ENCODE data around the gene TSPO. TPM values are rescaled to one million over a fixed set of nuclear protein-coding genes. Genes with fewer than 3 reads are reported as not detected.

The TSPO gene
- total RNA-seq, 1 experiment from 2014 or later = 144 TPM

- intact Hi-C loops (cut with micrococcal nuclease; ENCODE audit: unreplicated experiment) = no loop called here
- POLR2A ChIA-PET = no interaction called here
- H3K27me3 ChIP-seq (ENCODE audit: control insufficient read depth, insufficient read depth, low read length) = no peaks in the 10 kb centered on the region
- in situ Hi-C loops (cut with HindIII; ENCODE audit: low pct_unique_long_range_greater_than_20kb, low sequenced_read_pairs) = no loop called here
- DNase-seq (ENCODE audit: low read depth, low spot score) = no peak
- no peak overlapping the region for H3K27ac ChIP-seq (ENCODE audit: low read length)
- H3K4me3 ChIP-seq (ENCODE audit: low read depth in 2 of 2, low read length in 2 of 2) = no peak overlapping the region
- BruUV-seq (replicated peaks) = no TSS peak
- CTCF ChIA-PET = no interaction called here
- TF ChIP-seq POLR2AphosphoS5 (IDR thresholded peaks at IDR 0.05; ENCODE audit: low read depth, low read length) = no peak
- no peak for TF ChIP-seq TCF7L2 (IDR thresholded peaks at IDR 0.05; ENCODE audit: low read depth, low read length)
- TF ChIP-seq CTCF (IDR thresholded peaks at IDR 0.05) = no peak
- no peaks in the 10 kb centered on the region for H3K36me3 ChIP-seq (ENCODE audit: control insufficient read depth, insufficient read depth, low read length)
- H3K9me3 ChIP-seq (ENCODE audit: control insufficient read depth, insufficient read depth, low read depth, low read length) = no peaks in the 10 kb centered on the region
- ATAC-seq = no peak
- no peaks in the 10 kb centered on the region for H3K4me1 ChIP-seq (ENCODE audit: control insufficient read depth, insufficient read depth, low read length)
These were observed 48.2 kb downstream of the TSPO start for GRCh38 chr22:43199541-43199940.

GRCh38 chr22:43200031-43200430 lies 48.7 kb downstream of the TSPO start:
- H3K4me1 ChIP-seq (ENCODE audit: control insufficient read depth, insufficient read depth, low read length) = no peaks in the 10 kb centered on the region
- ATAC-seq (no peak), DNase-seq (ENCODE audit: low read depth, low spot score) (no peak)
- no peaks in the 10 kb centered on the region for H3K9me3 ChIP-seq (ENCODE audit: control insufficient read depth, insufficient read depth, low read depth, low read length)
- ChIA-PET CTCF (no interaction called here), POLR2A (no interaction called here)
- no peaks in the 10 kb centered on the region for H3K27me3 ChIP-seq (ENCODE audit: control insufficient read depth, insufficient read depth, low read length)
- BruUV-seq (replicated peaks) = no TSS peak
- no peaks in the 10 kb centered on the region for H3K36me3 ChIP-seq (ENCODE audit: control insufficient read depth, insufficient read depth, low read length)
- intact Hi-C loops (cut with micrococcal nuclease; ENCODE audit: unreplicated experiment) (no loop called here), in situ Hi-C loops (cut with HindIII; ENCODE audit: low pct_unique_long_range_greater_than_20kb, low sequenced_read_pairs) (no loop called here)
- no peak overlapping the region for H3K4me3 ChIP-seq (ENCODE audit: low read depth in 2 of 2, low read length in 2 of 2)
- no peak overlapping the region for H3K27ac ChIP-seq (ENCODE audit: low read length)
- TF ChIP-seq SIN3A (IDR thresholded peaks at IDR 0.05; ENCODE audit: borderline replicate concordance, insufficient read depth, low read depth, low read length) = no peak
- TF ChIP-seq POLR2AphosphoS5 (IDR thresholded peaks at IDR 0.05; ENCODE audit: low read depth, low read length) = no peak
- no peak for TF ChIP-seq CTCF (IDR thresholded peaks at IDR 0.05)
- TF ChIP-seq TCF7L2 (IDR thresholded peaks at IDR 0.05; ENCODE audit: low read depth, low read length) = no peak
- TF ChIP-seq REST (IDR thresholded peaks at IDR 0.05; ENCODE audit: insufficient read depth in 1 of 2, low read depth in 2 of 2, low read length in 1 of 2) = no peak

- TF ChIP-seq REST (IDR thresholded peaks at IDR 0.05; ENCODE audit: insufficient read depth in 1 of 2, low read depth in 2 of 2, low read length in 1 of 2) = no peak
- TF ChIP-seq TCF7L2 (IDR thresholded peaks at IDR 0.05; ENCODE audit: low read depth, low read length) = no peak
- no peak for TF ChIP-seq POLR2AphosphoS5 (IDR thresholded peaks at IDR 0.05; ENCODE audit: low read depth, low read length)
- TF ChIP-seq SIN3A (IDR thresholded peaks at IDR 0.05; ENCODE audit: borderline replicate concordance, insufficient read depth, low read depth, low read length) = no peak
- TF ChIP-seq CTCF (IDR thresholded peaks at IDR 0.05) = no peak
- H3K36me3 ChIP-seq (ENCODE audit: control insufficient read depth, insufficient read depth, low read length) = no peaks in the 10 kb centered on the region
- intact Hi-C loops (cut with micrococcal nuclease; ENCODE audit: unreplicated experiment) = no loop called here
- H3K9me3 ChIP-seq (ENCODE audit: control insufficient read depth, insufficient read depth, low read depth, low read length) = no peaks in the 10 kb centered on the region
- DNase-seq (ENCODE audit: low read depth, low spot score) (no peak), ATAC-seq (no peak)
- H3K27ac ChIP-seq (ENCODE audit: low read length) = no peak overlapping the region
- H3K27me3 ChIP-seq (ENCODE audit: control insufficient read depth, insufficient read depth, low read length) = no peaks in the 10 kb centered on the region
- H3K4me1 ChIP-seq (ENCODE audit: control insufficient read depth, insufficient read depth, low read length) = no peaks in the 10 kb centered on the region
- H3K4me3 ChIP-seq (ENCODE audit: low read depth in 2 of 2, low read length in 2 of 2) = no peak overlapping the region
- POLR2A ChIA-PET = no interaction called here
- no TSS peak for BruUV-seq (replicated peaks)
- CTCF ChIA-PET = no interaction called here
- in situ Hi-C loops (cut with HindIII; ENCODE audit: low pct_unique_long_range_greater_than_20kb, low sequenced_read_pairs) = no loop called here
These were observed 49.2 kb downstream of the TSPO start for GRCh38 chr22:43200555-43200954.

Data from Panc1 (cell line).